Anterior cingulate cortex (tissue), 58 donors: ENCODE measurements around the gene ARHGEF10L.

ENCODE experiments used
- DNase-seq, 58 donors: peaks; one replicate each; lab custom pipeline; 2025; lab: John Stamatoyannopoulos, UW

Gene ARHGEF10L

DNA sequence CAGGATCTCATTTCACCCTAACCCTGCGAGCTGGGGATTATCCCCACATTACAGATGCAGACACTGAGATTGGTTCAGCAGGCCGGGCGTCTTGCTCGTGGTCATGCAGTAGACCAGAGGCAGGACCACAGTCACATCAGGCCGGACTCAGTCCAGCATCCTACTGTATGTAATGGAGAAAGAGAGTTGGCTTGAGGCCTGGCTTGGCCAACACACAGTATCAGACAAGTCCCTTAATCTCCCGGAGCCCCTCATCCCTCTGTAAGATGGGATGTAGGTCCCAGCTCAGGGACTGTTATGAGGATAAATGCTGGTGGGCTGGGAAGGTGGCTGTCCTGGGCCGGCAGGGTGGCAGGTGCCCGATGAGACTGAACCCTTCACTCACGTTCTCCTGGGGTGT lies 149.5 kb downstream of the ARHGEF10L start:
- no peak for DNase-seq

DNA sequence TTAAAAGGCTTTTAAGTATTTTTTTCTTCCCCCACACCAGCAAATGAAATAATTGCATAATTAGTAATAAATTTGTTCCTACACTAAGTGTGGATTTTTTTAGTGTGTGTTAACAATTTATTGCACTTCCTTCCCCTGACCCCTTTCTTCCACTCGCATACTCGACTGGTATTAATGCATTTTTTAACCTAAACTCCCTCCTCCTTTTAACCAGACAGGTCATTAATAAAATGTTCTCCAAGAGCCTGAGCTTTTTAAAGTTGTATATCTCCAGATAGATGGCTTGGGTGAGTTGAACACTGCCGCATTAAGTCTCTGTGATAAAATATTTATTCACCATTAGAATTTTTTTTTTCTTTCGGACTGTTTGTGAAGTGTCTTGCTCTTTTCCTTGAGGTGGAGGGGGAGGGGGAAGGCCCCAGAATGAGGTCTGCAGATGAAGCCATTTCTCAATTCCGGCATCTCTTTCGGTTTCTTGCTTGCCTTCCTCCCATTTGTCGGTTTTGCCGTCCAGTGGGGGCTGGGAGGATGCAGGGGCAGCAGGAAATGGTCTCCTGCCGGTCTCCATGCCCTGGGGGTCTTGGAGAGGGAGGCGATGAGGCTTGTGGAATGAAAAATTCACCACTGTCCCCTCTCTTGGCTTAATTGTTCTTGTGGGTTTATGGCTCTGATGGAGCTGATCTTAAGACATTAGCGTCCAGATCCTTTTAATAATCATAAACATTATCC lies 151.6 kb downstream of the ARHGEF10L start:
- DNase-seq: no peak

DNA sequence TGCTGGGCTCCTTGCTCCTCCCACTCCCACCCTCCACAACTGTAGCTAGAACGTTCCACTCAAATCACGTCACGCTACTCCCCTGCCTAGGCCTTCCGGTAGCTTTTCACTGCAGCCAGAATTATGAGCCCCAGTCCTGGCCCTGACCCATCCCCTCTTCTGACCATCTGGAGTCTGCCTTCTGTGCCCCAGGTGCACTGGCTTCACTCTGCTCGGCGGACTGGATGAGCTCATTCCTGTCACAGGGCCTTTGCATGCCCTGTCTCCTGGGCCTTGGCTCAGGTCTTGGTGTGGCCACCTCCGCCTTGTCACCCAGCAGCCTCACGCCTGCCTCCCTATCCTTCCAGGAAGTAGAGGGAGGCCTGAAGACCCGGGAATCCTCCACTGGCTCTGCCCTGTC lies 153.1 kb downstream of the ARHGEF10L start:
- DNase-seq: no peak

DNA sequence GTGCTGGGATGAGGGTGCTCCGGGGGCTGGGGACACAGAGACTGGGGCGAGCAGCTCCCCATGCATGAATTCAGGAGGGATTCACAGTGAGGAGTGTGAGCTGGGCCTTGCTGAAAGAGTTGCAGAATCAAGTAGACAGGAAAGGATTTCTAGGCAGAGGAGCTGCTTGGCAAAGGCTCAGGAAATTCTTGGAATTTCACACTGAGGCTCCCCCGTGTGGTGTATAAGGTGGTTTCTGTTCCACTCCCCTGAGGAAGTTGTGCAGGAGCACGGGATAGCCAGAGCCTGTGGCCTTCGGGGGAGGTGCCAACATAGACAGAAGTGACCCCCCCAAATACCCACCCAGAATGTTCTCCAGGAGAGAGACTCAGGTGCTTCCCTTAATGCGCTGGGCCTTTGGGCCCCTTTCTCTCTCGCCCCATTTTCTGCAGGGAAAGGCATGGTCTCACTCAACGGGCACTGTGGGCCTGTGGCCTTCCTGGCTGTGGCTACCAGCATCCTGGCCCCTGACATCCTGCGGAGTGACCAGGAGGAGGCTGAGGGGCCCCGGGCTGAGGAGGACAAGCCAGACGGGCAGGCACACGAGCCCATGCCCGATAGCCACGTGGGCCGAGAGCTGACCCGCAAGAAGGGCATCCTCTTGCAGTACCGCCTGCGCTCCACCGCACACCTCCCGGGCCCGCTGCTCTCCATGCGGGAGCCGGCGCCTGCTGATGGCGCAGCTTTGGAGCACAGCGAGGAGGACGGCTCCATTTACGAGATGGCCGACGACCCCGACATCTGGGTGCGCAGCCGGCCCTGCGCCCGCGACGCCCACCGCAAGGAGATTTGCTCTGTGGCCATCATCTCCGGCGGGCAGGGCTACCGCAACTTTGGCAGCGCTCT lies 157.2 kb downstream of the ARHGEF10L start:
- peak in 37 of 58 donors; percentile 4 to 77 (median 22) for DNase-seq

DNA sequence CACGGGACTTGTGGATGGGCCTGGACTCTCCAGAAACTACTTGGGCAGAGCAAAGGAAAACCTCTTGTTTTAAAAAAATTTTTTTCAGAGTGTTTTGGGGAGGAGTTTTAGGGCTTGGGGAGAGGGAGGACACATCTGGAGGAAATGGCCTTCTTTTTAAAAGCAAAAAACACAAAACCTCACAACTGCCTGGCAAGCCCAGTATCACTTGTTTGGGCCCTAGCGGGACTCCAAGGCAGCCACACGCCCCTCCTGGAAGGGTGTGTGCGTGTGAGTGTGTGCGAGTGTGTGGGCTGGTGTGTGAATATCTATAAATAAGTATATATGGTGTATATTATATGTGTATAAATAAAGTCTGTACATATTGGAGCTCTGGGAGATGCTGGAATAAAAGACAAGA lies 158.0 kb downstream of the ARHGEF10L start:
- peak in 1 of 58 donors; percentile 1 for DNase-seq

DNA sequence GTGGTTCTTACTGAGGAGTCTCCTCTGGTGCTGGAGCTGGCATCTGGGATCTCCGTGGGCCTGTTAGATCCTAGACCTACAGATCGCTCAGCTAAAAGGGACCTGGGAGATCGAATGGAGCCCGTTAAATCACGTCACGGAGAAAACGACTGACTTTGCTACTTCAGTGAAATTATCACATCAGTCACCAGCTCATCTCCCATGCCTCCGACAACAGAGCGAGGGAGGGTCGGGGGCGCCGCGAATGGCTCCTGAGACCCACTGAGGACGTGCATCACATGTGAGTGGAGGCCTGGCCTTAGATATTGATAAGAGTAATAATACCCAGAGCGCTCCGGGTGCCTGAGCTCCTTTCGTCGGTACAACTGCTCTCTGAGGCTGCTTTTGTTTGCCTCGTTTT lies 160.1 kb downstream of the ARHGEF10L start:
- DNase-seq: no peak

DNA sequence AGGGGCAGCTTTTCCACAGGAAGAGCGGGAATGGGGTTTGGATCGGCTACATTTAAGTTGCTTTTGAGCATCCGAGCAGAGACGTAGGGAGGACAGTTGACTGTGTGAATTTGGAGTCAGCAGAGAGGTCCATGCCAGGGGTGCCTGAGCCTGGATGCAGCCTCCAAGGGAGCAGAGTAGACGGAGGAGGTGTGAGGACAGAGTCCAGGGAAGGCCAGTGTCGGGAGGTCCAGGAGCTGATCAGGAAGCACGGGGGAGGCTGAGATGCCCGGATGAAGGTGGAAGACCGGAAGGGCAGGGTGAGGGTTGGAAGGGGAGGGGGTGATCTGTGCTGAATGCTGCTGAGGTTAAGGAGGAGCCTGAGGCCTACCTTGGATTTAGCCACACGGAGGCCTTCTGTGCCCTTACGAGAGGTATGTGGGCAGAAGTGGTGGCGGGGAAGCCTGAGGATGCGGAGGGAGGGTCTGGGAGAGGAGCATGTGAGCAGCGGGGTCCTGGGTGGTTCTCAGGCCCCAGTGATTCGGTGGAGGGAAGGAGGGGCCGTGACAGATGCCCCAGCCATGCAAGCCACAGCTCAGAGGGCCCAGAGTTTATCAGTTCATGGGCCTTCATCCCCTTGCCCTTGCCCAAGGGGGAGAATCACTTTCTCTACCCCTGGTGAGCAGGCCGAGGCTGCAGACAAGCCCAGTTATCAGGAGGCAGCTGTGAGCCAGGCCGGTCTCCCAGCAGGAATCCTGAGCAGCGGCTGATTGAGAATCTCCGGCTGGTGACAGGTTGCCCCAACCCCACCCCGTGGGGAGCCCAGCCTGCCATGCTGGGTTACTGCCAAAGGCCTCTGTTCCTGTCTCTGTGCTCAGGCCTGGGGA lies 161.7 kb downstream of the ARHGEF10L start:
- no peak for DNase-seq

DNA sequence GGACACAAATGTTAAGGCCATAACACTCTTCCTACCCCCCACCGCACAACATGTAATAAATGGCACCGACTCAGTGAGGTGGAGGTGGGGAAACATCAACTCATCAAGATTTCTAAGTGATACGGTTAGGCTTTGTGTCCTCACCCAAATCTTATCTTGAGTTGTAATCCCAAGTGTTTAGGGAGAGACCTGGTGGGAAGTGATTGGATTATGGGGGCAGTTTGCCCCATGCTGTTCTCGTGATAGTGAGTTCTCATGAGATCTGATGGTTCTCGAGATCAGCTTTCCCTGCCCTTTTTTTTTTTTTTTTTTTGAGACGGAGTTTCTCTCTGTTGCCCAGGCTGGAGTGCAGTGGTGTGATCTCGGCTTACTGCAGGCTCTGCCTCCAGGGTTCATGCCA lies 164.7 kb downstream of the ARHGEF10L start:
- DNase-seq: no peak

DNA sequence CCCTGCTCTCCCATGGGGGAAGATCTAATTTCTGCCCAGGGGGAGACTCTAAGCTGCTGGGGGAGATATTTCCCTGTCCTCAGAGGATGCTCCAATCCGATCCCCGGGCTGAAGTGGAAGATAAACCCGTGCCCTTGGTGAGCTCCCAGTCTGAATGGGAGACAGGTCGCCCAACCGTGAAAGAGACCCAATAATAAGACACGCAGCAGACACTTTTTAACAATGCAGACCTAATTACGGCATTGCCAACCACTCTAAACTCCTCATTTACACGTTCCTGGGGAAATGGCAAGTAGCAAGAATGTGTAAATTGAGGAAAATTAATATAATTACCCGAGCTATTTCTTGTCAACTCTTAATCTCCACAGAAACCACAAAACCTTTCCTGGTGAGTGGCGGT lies 166.9 kb downstream of the ARHGEF10L start:
- DNase-seq: no peak

DNA sequence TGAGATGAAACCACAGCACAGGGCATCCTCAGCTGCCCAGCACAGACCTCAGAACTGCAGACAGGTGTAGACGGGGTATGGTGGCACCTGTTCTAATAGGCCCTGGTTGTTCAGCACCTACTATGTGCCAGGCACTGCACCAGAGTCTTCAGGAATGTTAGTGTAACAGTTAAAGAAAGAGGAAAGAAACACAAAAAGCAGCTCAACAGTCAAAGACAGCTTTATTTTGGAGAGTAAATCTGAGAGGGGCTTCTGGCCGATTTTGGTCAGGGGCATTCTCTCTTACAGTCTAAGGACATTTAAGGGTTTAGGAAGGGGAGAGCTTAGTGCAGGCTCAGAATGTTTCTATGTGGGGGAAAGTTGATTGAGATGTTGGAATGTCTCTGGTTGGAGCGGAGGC lies 170.5 kb downstream of the ARHGEF10L start:
- DNase-seq: no peak

DNA sequence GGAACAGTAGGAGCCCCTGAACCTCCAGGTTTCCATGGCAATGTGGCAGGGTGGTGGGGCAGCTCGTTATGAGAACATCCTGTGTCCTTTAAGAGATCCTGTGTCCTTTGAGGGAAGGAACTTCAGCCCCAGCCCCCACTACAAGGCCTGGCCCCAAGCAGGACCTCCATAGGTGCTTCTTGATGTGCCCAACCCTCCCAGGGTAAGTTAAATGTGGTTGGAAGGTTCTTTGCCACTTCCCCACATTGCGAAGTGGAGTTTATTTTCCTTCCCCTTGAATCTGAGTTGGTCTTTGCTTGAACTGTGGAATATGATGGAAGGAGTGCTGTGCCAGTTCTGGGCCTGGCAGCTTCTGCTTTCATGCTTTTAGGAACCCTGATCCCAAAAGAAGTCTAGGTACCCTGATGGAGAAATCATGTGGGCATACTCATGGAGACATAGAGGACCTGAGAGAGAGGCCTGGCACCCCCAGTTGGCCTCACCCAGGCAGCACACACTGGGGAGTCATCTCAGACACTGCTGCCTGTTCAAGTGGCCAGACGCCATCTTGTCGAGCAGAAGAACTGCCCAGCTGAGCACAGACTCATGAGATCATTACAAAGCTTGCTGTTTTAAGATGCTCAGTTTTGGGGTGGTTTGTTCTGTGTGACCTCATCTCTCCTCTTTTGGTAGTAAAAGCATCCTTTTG lies 171.5 kb downstream of the ARHGEF10L start:
- no peak for DNase-seq

DNA sequence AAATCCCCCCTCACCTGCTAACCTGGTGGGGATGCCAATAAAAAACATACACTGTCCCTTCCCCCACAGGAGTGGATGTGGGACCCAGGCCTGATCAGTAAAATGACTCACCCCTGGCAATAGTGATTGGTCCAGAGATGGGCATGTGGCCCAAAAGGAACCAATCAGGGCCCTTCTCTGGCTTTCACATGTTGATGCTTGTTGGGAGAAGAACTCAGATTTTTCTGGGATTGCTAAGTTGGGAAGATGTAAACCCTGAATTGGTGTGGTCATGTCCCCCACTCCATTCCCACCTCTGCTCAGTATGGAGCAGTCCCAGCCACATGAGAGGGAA lies 172.0 kb downstream of the ARHGEF10L start:
- no peak for DNase-seq

DNA sequence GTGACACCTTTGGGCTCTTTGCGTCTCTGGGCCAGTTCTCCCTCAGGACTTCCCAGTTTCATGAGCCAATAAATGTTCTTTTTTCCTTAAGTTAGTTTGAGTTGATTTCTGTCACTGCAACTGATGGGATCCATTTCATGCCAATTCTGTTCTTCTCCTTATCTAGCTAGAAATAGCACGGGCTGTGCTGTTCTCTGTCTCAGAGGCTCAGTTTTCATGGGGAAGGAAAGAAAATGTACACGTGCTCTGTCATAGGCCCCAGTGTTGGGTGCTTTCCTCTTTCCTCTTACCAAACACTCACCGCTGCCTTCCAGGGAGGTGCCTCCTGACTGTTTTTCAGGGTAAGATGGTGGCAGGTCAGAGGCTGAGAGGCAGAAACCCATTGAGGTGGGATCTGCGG lies 172.4 kb downstream of the ARHGEF10L start:
- DNase-seq: peak in 1 of 58 donors; percentile 0

DNA sequence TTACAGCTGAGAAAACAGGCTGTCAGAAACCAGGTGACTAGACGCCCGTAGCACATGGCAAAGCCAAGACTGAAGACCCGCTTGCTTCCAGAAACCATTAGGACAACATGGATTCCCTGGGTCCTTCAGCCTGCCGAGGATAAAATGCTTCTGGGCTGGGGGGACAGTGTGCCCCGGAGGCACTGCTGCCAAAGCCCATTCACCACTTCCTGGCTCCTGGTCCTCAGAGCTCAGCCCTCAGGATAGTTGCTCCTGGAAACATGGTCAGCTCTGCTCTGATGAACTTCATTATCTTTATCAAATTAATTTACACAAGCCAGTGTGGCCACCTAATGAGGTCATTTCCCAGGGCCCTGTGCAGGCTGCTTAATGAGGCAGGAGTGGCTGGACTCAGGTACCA lies 174.5 kb downstream of the ARHGEF10L start:
- no peak for DNase-seq

DNA sequence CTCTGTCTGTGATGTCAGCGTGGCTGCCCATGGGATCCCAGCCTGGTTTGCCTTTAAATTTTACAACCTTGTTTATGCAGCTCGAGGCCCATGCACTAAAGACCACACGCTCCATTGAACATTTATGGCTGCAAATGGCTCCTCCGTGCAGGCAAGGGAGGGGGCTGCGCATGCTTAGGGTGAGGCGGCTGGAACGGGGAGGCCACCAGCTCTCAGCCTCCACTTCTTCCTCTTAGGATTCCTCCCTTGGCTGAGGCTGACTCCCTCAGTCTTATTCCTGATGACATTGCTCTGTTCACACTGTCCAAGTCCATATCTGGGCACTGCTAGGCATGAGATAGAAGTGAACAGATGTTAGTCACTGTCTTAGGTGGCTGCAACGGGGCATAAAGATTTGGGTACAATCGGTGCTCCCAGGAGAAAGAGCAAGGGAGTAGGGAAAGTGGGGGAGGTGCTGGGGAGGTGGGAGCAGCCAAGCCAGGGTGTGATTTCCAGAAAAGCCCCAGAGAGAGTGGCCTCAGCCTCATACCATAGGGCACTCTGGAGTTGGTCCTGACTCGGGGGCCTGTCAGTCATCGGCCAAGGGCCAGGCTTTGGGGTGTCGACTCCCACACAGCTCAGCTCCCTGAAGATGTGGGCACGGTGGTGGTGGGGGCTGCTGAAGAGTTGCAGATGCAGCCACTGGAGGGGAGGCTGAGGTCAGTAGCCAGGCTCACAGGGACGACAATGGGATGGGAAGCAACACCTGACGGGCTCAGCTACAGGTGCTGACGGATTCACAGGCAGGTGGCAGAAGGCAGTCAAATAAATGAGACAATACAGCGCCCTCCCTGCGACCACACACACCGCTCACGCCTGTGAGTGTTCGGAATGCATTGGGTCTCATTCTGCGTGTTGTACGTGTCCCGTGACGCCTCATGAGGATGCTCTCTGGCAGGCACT lies 178.4 kb downstream of the ARHGEF10L start:
- no peak for DNase-seq

DNA sequence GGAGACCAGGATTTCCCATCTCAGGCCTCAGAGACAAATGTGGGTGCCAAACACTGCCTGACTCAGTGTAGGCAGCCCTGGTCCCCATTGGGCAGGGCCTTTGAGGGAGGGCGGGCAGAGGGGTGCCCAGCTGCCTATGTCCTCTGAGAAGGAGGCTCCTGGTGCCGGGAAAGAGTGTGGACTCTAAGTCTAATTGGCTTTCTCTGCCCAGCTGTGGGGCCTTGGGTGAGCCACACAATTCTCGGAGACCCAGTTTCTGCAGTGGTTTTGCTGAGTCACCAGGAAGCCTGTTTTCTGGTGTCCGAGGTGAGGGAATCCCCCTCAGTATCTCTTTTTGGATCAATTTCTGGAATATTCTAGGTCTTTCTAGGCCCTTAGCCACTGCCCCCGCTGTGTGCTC lies 180.4 kb downstream of the ARHGEF10L start:
- no peak for DNase-seq

DNA sequence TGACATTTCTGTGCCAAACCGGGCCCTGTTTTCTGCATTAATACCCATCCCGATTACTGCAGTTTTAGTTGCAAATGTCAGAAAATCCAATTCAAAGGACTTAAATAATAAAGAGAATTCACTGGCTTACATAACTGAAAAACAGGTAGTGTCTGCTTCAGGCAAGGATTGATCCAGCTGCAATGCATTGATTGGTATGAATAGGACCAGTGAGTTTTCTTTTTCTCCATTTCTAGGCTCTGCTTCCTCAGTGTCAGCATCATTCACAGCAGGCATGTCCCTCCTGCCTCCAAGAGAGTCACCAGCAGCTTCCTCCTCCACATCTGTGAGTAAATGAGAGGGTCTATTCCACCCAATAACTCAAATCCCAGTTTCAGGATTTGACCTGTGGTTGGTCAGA lies 181.9 kb downstream of the ARHGEF10L start:
- DNase-seq: no peak

DNA sequence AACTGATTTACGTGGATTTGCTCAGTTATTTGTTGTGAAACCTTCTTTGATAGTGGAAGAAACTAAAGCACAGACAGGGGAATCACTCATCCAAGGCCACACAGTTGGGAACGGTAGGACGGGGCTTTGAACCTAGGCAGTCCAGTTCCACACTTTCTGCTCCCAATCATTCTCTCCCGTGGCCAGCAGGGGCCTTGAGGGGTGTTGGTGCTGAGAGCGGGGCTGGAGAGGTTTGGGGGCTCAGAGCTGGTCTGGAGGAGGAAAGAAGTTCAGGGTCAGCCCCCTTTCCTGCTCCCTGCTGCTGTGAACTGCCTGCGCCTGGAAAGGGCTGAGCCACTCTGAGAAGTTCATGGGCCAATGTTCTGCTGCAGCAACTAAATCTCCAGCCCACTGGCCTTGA lies 184.2 kb downstream of the ARHGEF10L start:
- DNase-seq: no peak

DNA sequence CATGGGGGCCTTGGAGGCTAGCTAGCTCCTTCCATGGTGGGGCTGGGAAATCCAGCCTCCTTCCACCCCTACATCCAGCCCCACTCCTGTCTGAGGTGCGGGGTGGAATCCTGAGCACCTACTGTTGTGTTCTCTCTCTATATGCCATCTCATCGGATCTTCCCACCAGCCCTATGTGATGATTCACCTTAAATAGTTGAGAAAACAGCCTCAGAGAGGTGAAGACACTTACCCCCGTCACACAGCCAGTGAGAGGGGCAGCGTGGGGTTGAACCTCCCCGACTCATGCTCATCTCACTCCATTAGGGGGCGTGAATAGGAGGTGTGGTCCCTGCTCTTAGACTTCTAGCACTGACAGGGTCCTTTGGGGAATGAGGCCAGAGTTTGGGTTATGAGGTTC lies 184.7 kb downstream of the ARHGEF10L start:
- DNase-seq: no peak
